HepG2 (cell line): Measurements from ENCODE around the gene CD8A. TPM values are rescaled to one million over a fixed set of nuclear protein-coding genes. Genes with fewer than 3 reads are reported as not detected.
A peak's percentile ranks its signal among the peaks of the same experiment; 100 is the strongest.

Experiments used
- HMGXB3 ChIP-seq: sonication (generic); formaldehyde crosslinking; IDR thresholded peaks from 2 replicates; pipeline ENCODE4 v1.4.0; 2020; ENCODE audit warnings: missing genetic modification reagents, borderline replicate concordance
- KLF12 ChIP-seq: sonication (generic); formaldehyde crosslinking; IDR thresholded peaks from 2 replicates; pipeline ENCODE4 v1.4.0; 2020; ENCODE audit warnings: missing genetic modification reagents, borderline replicate concordance
- KMT2A ChIP-seq: sonication (generic); formaldehyde crosslinking; IDR thresholded peaks from 2 replicates; pipeline ENCODE4 v1.4.0; 2020; ENCODE audit warnings: missing genetic modification reagents
- MAZ ChIP-seq, 2 experiments: sonication (generic) in 1 of 2; formaldehyde crosslinking in 1 of 2; IDR thresholded peaks; 2 replicates each; pipeline versions ENCODE4 v1.5.0 to v1.6.1; 2012 to 2020; ENCODE audit warnings: low read depth in 2 of 2, mild to moderate bottlenecking in 2 of 2, borderline replicate concordance in 1 of 2, improper control_type of control experiment in 1 of 2, low read length in 1 of 2, missing genetic modification reagents in 1 of 2, moderate library complexity in 1 of 2
- MZF1 ChIP-seq: sonication (generic); formaldehyde crosslinking; IDR thresholded peaks from 2 replicates; pipeline ENCODE4 v1.8.1; 2023; ENCODE audit warnings: mild to moderate bottlenecking, missing genetic modification reagents, borderline replicate concordance
- REPIN1 ChIP-seq: sonication (generic); formaldehyde crosslinking; IDR thresholded peaks from 2 replicates; pipeline ENCODE4 v1.8.0; 2022; ENCODE audit warnings: missing genetic modification reagents, low read depth, mild to moderate bottlenecking, borderline replicate concordance
- SMAD3 ChIP-seq: sonication (generic); formaldehyde crosslinking; IDR thresholded peaks from 2 replicates; pipeline ENCODE4 v1.4.0; 2020; ENCODE audit warnings: missing genetic modification reagents
- SOX5 ChIP-seq: IDR thresholded peaks from 2 replicates; pipeline ENCODE4 v1.6.1; 2016; ENCODE audit warnings: borderline replicate concordance
- SP4 ChIP-seq: sonication (generic); formaldehyde crosslinking; IDR thresholded peaks from 2 replicates; pipeline ENCODE4 v1.8.1; 2023; ENCODE audit warnings: mild to moderate bottlenecking, missing genetic modification reagents
- SRSF1 ChIP-seq: fragments of 200-400 bp; formaldehyde crosslinking; optimal IDR thresholded peaks from 2 replicates; pipeline ENCODE3; 2017; ENCODE audit warnings: mild to moderate bottlenecking, low read depth, low read length, moderate library complexity
- ZGPAT ChIP-seq: IDR thresholded peaks from 2 replicates; pipeline ENCODE4 v1.6.1; 2016; ENCODE audit warnings: mild to moderate bottlenecking
- ZMYM4 ChIP-seq: sonication (generic); formaldehyde crosslinking; IDR thresholded peaks from 2 replicates; pipeline ENCODE4 v1.8.1; 2023; ENCODE audit warnings: mild to moderate bottlenecking, missing genetic modification reagents
- ZNF3 ChIP-seq: IDR thresholded peaks from 2 replicates; pipeline ENCODE4 v1.7.0; 2017; ENCODE audit warnings: inconsistent platforms
- ZNF317 ChIP-seq: sonication (generic); formaldehyde crosslinking; IDR thresholded peaks from 2 replicates; pipeline ENCODE4 v1.5.0; 2020; ENCODE audit warnings: mild to moderate bottlenecking, missing genetic modification reagents
- ZNF687 ChIP-seq: sonication (generic); formaldehyde crosslinking; IDR thresholded peaks from 2 replicates; pipeline ENCODE4 v1.5.1; 2020; ENCODE audit warnings: mild to moderate bottlenecking, missing genetic modification reagents, moderate library complexity
- ZNF776 ChIP-seq: sonication (generic); formaldehyde crosslinking; IDR thresholded peaks from 2 replicates; pipeline ENCODE4 v1.4.0; 2020; ENCODE audit warnings: mild to moderate bottlenecking, missing genetic modification reagents
- polyA plus RNA-seq, 8 experiments: library from polyadenylated mRNA; depleted of rRNA in 3 of 8; stranded (reverse) in 7 of 8; unstranded in 1 of 8; fragments of >200 nt; fragmentation: Illumina TruSeq in 4 of 8; extraction: Trizol in 4 of 8; gene quantifications; 2 replicates each; pipeline versions ENCODE4 v1.2.1 to v1.2.3, GENCODE V29; 2011 to 2016; ENCODE audit warnings: low read depth in 4 of 8, missing spikeins in 1 of 8, mixed read lengths in 1 of 8; ENCODE audit not compliant: insufficient read depth in 1 of 8
- total RNA-seq, 5 experiments: library from RNA; depleted of rRNA; stranded (reverse); fragments of >200 nt; fragmentation: Illumina TruSeq; extraction: Trizol; gene quantifications; 2 replicates each; pipeline ENCODE4 v1.2.3, GENCODE V29; 2016; ENCODE audit warnings: low read depth in 1 of 5

Gene CD8A
- total and polyA plus RNA-seq, 2 of the 13 experiments (the other 11 are each of a cell fraction or from before 2014, with no cell fraction given), result 0.09 TPM; not detected in 1

- peak; percentile 82 for TF ChIP-seq ZNF687 (CRISPR knock-in tag)
- no peak for TF ChIP-seq SRSF1
- TF ChIP-seq HMGXB3 (CRISPR knock-in tag), result peak; percentile 27; the same call in 1 of the 2 replicates
- TF ChIP-seq ZGPAT (CRISPR knock-in tag), result no peak; the same call in 1 of the 2 replicates
- 0 out of 2 replicates have a peak, but pooled peaks have one; percentile 5 for TF ChIP-seq KLF12 (CRISPR knock-in tag)
- TF ChIP-seq ZNF3 (CRISPR knock-in tag), result 0 out of 2 replicates have a peak, but pooled peaks have one; percentile 54
- peak; percentile 62; the same call in 1 of the 2 replicates for TF ChIP-seq ZNF317
- TF ChIP-seq SMAD3, result peak; percentile 56; the same call in 1 of the 2 replicates
- TF ChIP-seq REPIN1 (CRISPR knock-in tag), result peak; percentile 82; the same call in 1 of the 2 replicates
- TF ChIP-seq SOX5 (CRISPR knock-in tag), result peak; percentile 47; the same call in 1 of the 2 replicates
- 0 out of 2 replicates have a peak, but pooled peaks have one; percentile 64 for TF ChIP-seq MZF1 (CRISPR knock-in tag)
- peak; percentile 67; the same call in 1 of the 2 replicates for TF ChIP-seq MAZ (IDR thresholded peaks at IDR 0.05; ENCODE audit: borderline replicate concordance, low read depth, low read length)
- no peak; the same call in 1 of the 2 replicates for TF ChIP-seq MAZ (CRISPR knock-in tag; IDR thresholded peaks at IDR 0.05; ENCODE audit: low read depth)
- TF ChIP-seq ZNF776 (CRISPR knock-in tag), result 0 out of 2 replicates have a peak, but pooled peaks have one; percentile 16
- no peak for TF ChIP-seq KMT2A (CRISPR knock-in tag)
- 0 out of 2 replicates have a peak, but pooled peaks have one; percentile 48 for TF ChIP-seq ZMYM4 (CRISPR knock-in tag)
- TF ChIP-seq SP4 (CRISPR knock-in tag), result 0 out of 2 replicates have a peak, but pooled peaks have one; percentile 54
Measured at GRCh38 chr2:86808315-86809161, 17.8 kb upstream of the CD8A start (continued).
